GM23338 (cell line): ENCODE measurements around the gene PTPRN2. TPM values are rescaled to one million over a fixed set of nuclear protein-coding genes. Genes with fewer than 3 reads are reported as not detected.

ENCODE experiments used
- ATAC-seq: fragments of 200-7000 bp; cut with Tn5 transposase; 3 replicates; pipeline ENCODE4 v1.9.1; 2020
- DNase-seq: peaks from one replicate; pipeline ENCODE4 v3.0.0-alpha.2; 2015; ENCODE audit warnings: low spot score
- H2AFZ ChIP-seq: fragments of 200-600 bp; sonication (generic); 2 replicates; pipeline ENCODE4 v1.8.0; 2016; ENCODE audit warnings: antibody characterized with exemption, mild to moderate bottlenecking, moderate library complexity
- H3F3A ChIP-seq: fragments of 200-600 bp; sonication (generic); replicated peaks from 2 replicates; pipeline ENCODE4 v1.8.0; 2017; ENCODE audit warnings: antibody characterized with exemption, mixed run types, low read depth
- H3K27ac ChIP-seq: fragments of 200-600 bp; sonication (generic); 2 replicates; pipeline ENCODE4 v1.6.1; 2016; ENCODE audit warnings: low read depth
- H3K27me3 ChIP-seq: fragments of 200-600 bp; sonication (generic); 2 replicates; pipeline ENCODE4 v1.8.0; 2016; ENCODE audit warnings: mild to moderate bottlenecking, mixed run types, moderate library complexity; ENCODE audit not compliant: insufficient read depth
- H3K36me3 ChIP-seq: fragments of 200-600 bp; sonication (generic); 2 replicates; pipeline ENCODE4 v1.8.0; 2016; ENCODE audit warnings: mild to moderate bottlenecking; ENCODE audit not compliant: insufficient read depth
- H3K4me1 ChIP-seq: fragments of 200-600 bp; sonication (generic); 2 replicates; pipeline ENCODE4 v1.8.0; 2016; ENCODE audit warnings: mild to moderate bottlenecking, moderate library complexity; ENCODE audit not compliant: insufficient read depth
- H3K4me2 ChIP-seq: fragments of 200-600 bp; sonication (generic); 2 replicates; pipeline ENCODE4 v1.7.1; 2017; ENCODE audit warnings: mixed run types
- H3K4me3 ChIP-seq: fragments of 200-600 bp; sonication (generic); 2 replicates; pipeline ENCODE4 v1.6.1; 2016; ENCODE audit warnings: mixed run types
- H3K79me2 ChIP-seq: fragments of 200-600 bp; sonication (generic); replicated peaks from 2 replicates; pipeline ENCODE4 v1.8.0; 2017; ENCODE audit warnings: mild to moderate bottlenecking; ENCODE audit not compliant: insufficient read depth
- H3K9me2 ChIP-seq: fragments of 200-600 bp; sonication (generic); 2 replicates; pipeline ENCODE4 v1.8.0; 2017; ENCODE audit not compliant: insufficient read depth
- H4K20me1 ChIP-seq: fragments of 200-600 bp; sonication (generic); replicated peaks from 2 replicates; pipeline ENCODE4 v1.8.0; 2017; ENCODE audit warnings: mild to moderate bottlenecking; ENCODE audit not compliant: insufficient read depth
- H3K27ac Mint-ChIP-seq: 2 replicates; pipeline ENCODE4 v1.8.0; 2020; ENCODE audit warnings: inconsistent platforms, mild to moderate bottlenecking, moderate library complexity, mixed read lengths
- H3K27me3 Mint-ChIP-seq: 3 replicates; pipeline ENCODE4 v1.8.0; 2022; ENCODE audit warnings: low read depth, mild to moderate bottlenecking, moderate library complexity, mixed read lengths, inconsistent platforms; ENCODE audit not compliant: insufficient read depth, poor library complexity
- H3K36me3 Mint-ChIP-seq: 3 replicates; pipeline ENCODE4 v1.8.0; 2021; ENCODE audit warnings: low read depth, mild to moderate bottlenecking, inconsistent platforms, moderate library complexity, mixed read lengths
- H3K4me1 Mint-ChIP-seq: 3 replicates; pipeline ENCODE4 v1.8.0; 2020; ENCODE audit warnings: mild to moderate bottlenecking, inconsistent platforms, mixed read lengths
- H3K4me3 Mint-ChIP-seq: 3 replicates; pipeline ENCODE4 v1.8.0; 2021; ENCODE audit warnings: moderate library complexity, mild to moderate bottlenecking, inconsistent platforms, mixed read lengths
- H3K9me3 Mint-ChIP-seq: 3 replicates; pipeline ENCODE4 v1.8.0; 2020; ENCODE audit warnings: moderate library complexity, mild to moderate bottlenecking, inconsistent platforms, mixed read lengths
- CREB1 ChIP-seq: fragments of 250-450 bp; sonication (Bioruptor Pico); IDR thresholded peaks from 2 replicates; pipeline ENCODE4 v1.5.0; 2020; ENCODE audit warnings: low read depth, mild to moderate bottlenecking, moderate library complexity
- CTCF ChIP-seq, 2 experiments: fragments of 200-600 bp in 1 of 2; sonication (generic) in 1 of 2; conservative IDR thresholded peaks; 2 replicates each; pipeline versions ENCODE4 v1.5.1 to v1.6.1; 2016 to 2017; ENCODE audit warnings: antibody characterized with exemption in 2 of 2, low read depth in 2 of 2, mild to moderate bottlenecking in 2 of 2, moderate library complexity in 1 of 2
- EZH2 ChIP-seq: fragments of 200-600 bp; sonication (generic); IDR thresholded peaks from one replicate; pipeline ENCODE4 v1.8.0; 2017; ENCODE audit warnings: antibody characterized with exemption, mild to moderate bottlenecking, low read depth; ENCODE audit not compliant: unreplicated experiment
- JUNB ChIP-seq: IDR thresholded peaks from one replicate; pipeline ENCODE4 v1.6.1; 2016; ENCODE audit warnings: antibody characterized with exemption; ENCODE audit not compliant: unreplicated experiment
- POLR2AphosphoS5 ChIP-seq: IDR thresholded peaks from 2 replicates; pipeline ENCODE4 v1.6.1; 2016; ENCODE audit warnings: antibody characterized with exemption, low read depth
- REST ChIP-seq: IDR thresholded peaks from one replicate; pipeline ENCODE4 v1.6.1; 2018; ENCODE audit warnings: antibody characterized with exemption; ENCODE audit not compliant: unreplicated experiment
- ZNF114 ChIP-seq: fragments of 250-450 bp; sonication (Bioruptor Pico); IDR thresholded peaks from 2 replicates; pipeline ENCODE4 v1.5.0; 2020; ENCODE audit warnings: mild to moderate bottlenecking, moderate library complexity
- ZNF331 ChIP-seq: fragments of 250-450 bp; sonication (Bioruptor Pico); IDR thresholded peaks from 2 replicates; pipeline ENCODE4 v1.5.0; 2020; ENCODE audit warnings: low read depth, mild to moderate bottlenecking, moderate library complexity
- polyA plus RNA-seq: library from polyadenylated mRNA; unstranded; fragments of >200 nt; fragmentation: Nextera tagmentation; extraction: Ambion mirVana; gene quantifications from 2 replicates; pipeline ENCODE4 v1.2.1, GENCODE V29; 2016
- total RNA-seq: library from RNA; depleted of rRNA; stranded (reverse); fragments of >200 nt; shearing (Covaris generic); gene quantifications from 2 replicates; pipeline ENCODE4 v1.2.3, GENCODE V29; 2014

The PTPRN2 gene
- total and polyA plus RNA-seq, 2 experiments from 2014 or later = 0.87 to 4.0 TPM

- Histone ChIP-seq H4K20me1 (no peaks in the 10 kb centered on the region), H3K79me2 (no peaks in the 10 kb centered on the region), H3K4me2 (no peak overlapping the region), H3K4me1 (no peaks in the 10 kb centered on the region), H3K27ac (no peak overlapping the region), H3K9me2 (no peaks in the 10 kb centered on the region), H3F3A (no peaks in the 10 kb centered on the region), H3K4me3 (no peak overlapping the region), H3K27me3 (no peaks in the 10 kb centered on the region), H2AFZ (no peak overlapping the region), H3K36me3 (no peaks in the 10 kb centered on the region)
- ATAC-seq = no peak
- DNase-seq = no peak
- Mint-ChIP-seq H3K4me1 (no peaks in the 10 kb centered on the region), H3K4me3 (no peak overlapping the region), H3K36me3 (peaks cover 70% of the 10 kb centered on the region), H3K27me3 (peaks cover 10% of the 10 kb centered on the region), H3K9me3 (peaks cover 100% of the 10 kb centered on the region), H3K27ac (no peak overlapping the region)
- no peak for TF ChIP-seq CTCF (conservative IDR thresholded peaks at IDR 0.05; ENCODE audit: low read depth in 2 of 2)
- no peak for TF ChIP-seq JUNB
- TF ChIP-seq ZNF331 (CRISPR knock-in tag) = no peak
These were observed 819.4 kb downstream of the PTPRN2 start for GRCh38 chr7:157768198-157768597.

- Histone ChIP-seq H3K27me3 (no peaks in the 10 kb centered on the region), H3K4me1 (no peaks in the 10 kb centered on the region), H3K27ac (no peak overlapping the region), H3F3A (no peaks in the 10 kb centered on the region), H4K20me1 (no peaks in the 10 kb centered on the region), H2AFZ (no peak overlapping the region), H3K79me2 (no peaks in the 10 kb centered on the region), H3K36me3 (no peaks in the 10 kb centered on the region), H3K4me3 (no peak overlapping the region), H3K9me2 (no peaks in the 10 kb centered on the region), H3K4me2 (no peak overlapping the region)
- no peak for DNase-seq
- Mint-ChIP-seq H3K27me3 (peaks cover 9% of the 10 kb centered on the region), H3K27ac (no peak overlapping the region), H3K4me1 (no peaks in the 10 kb centered on the region), H3K4me3 (no peak overlapping the region), H3K9me3 (peaks cover 100% of the 10 kb centered on the region), H3K36me3 (peaks cover 67% of the 10 kb centered on the region)
- ATAC-seq = no peak
- TF ChIP-seq ZNF114 (CRISPR knock-in tag) = no peak
- TF ChIP-seq ZNF331 (CRISPR knock-in tag) = no peak
- no peak for TF ChIP-seq EZH2
These were observed 820.0 kb downstream of the PTPRN2 start for GRCh38 chr7:157767506-157768197.

GRCh38 chr7:157766098-157766497 lies 821.5 kb downstream of the PTPRN2 start:
- Histone ChIP-seq H3K79me2 (no peaks in the 10 kb centered on the region), H3K27ac (no peak overlapping the region), H3K4me2 (no peak overlapping the region), H3K9me2 (no peaks in the 10 kb centered on the region), H3K27me3 (no peaks in the 10 kb centered on the region), H3F3A (no peaks in the 10 kb centered on the region), H4K20me1 (no peaks in the 10 kb centered on the region), H3K36me3 (no peaks in the 10 kb centered on the region), H3K4me1 (no peaks in the 10 kb centered on the region), H3K4me3 (no peak overlapping the region), H2AFZ (no peak overlapping the region)
- no peaks in the 10 kb centered on the region for H3K4me1 Mint-ChIP-seq
- H3K9me3 Mint-ChIP-seq = peaks cover 92% of the 10 kb centered on the region
- H3K36me3 Mint-ChIP-seq = peaks cover 57% of the 10 kb centered on the region
- TF ChIP-seq CREB1 = no peak
- TF ChIP-seq POLR2AphosphoS5 = no peak
- no peak for TF ChIP-seq CTCF (conservative IDR thresholded peaks at IDR 0.05; ENCODE audit: low read depth in 2 of 2)
- no peak for TF ChIP-seq REST
- no peak for DNase-seq
- no peak overlapping the region for H3K4me3 Mint-ChIP-seq
- H3K27me3 Mint-ChIP-seq = peaks cover 6% of the 10 kb centered on the region
- ATAC-seq = no peak
- no peak overlapping the region for H3K27ac Mint-ChIP-seq
